ENCODE measurements around the gene RABGAP1L. TPM values are rescaled to one million over a fixed set of nuclear protein-coding genes. Genes with fewer than 3 reads are reported as not detected.
"Not testable (repeated sequence)": the region's sequence is repeated elsewhere in the genome, so short reads cannot be mapped to it uniquely, and the experiment has no call there.

RABGAP1L gene
- total RNA-seq, 1 donor from 2014 or later, result 48.8 TPM

- intact Hi-C loops (cut with micrococcal nuclease), result not testable (repeated sequence)
Measured at GRCh38 chr1:174543421-174543820, 384.1 kb downstream of the RABGAP1L start.

- intact Hi-C loops (cut with micrococcal nuclease), result no loop called here
Measured at GRCh38 chr1:174550296-174550695, 391.0 kb downstream of the RABGAP1L start.

DNA sequence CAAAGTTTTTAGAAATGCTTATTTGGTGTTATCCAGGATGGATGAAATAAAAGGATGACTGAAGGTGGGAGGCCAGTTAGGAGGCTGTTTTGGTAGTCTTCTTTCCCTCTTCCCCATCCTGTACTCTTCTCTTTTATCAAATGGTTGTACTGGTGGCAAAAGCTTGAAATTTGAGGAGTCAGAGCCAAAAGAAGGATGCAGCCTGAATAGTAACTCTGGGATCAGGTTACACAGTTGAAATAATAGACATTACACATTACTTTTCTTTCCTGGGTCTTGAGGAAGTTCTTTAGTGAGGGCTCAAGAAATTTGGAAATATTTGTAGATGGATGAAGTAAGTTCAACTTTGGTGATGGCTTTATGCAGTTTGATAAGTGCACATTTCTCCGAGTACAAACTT, 397.1 kb downstream of the RABGAP1L start:
- intact Hi-C loops (cut with micrococcal nuclease), result no loop called here

GRCh38 chr1:174568551-174568950, 409.2 kb downstream of the RABGAP1L start:
- intact Hi-C loops (cut with micrococcal nuclease), result no loop called here

DNA sequence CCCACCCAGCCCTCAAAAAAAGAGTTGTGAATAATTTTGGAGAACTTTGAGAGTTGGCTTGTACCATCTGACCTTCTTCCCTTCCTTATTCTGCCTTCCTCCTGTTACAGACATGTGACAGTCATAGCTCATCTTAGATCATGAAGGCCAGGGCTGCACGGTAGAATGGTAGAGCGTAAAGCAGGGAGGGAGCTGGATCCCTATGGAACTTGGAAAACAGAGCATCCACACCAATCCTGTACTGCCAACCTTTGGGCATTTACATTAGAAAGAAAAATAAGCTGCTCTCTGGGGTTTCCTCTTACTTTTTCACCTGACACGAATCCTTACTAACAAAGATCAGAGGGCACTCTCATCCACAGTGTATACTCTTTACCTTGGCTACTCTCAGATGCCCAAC, 409.9 kb downstream of the RABGAP1L start:
- intact Hi-C loops (cut with micrococcal nuclease), result no loop called here

- intact Hi-C loops (cut with micrococcal nuclease), result no loop called here
Measured at GRCh38 chr1:174572771-174573170, 413.5 kb downstream of the RABGAP1L start.

- intact Hi-C loops (cut with micrococcal nuclease), result not testable (repeated sequence)
Measured at GRCh38 chr1:174576120-174576519, 416.8 kb downstream of the RABGAP1L start.

- intact Hi-C loops (cut with micrococcal nuclease), result no loop called here
Measured at GRCh38 chr1:174577681-174578080, 418.4 kb downstream of the RABGAP1L start.

DNA sequence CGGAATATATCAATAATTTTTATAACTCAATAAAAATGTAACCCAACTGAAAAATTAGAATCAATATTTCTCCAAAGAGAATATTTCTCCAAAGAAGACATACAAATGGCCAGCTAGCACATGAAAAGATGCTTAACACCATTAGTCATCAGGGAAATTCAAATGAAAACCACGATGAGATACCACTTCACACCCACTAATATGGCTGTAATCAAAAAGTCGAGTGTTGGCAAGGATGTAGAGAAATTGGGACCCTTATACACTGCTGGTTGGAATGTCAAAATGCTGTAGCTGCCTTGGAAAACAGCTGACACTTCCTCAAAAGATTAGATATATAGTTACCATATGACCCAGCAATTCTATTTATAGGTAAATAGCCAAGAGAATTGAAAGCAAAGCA, 421.5 kb downstream of the RABGAP1L start:
- intact Hi-C loops (cut with micrococcal nuclease), result no loop called here

DNA sequence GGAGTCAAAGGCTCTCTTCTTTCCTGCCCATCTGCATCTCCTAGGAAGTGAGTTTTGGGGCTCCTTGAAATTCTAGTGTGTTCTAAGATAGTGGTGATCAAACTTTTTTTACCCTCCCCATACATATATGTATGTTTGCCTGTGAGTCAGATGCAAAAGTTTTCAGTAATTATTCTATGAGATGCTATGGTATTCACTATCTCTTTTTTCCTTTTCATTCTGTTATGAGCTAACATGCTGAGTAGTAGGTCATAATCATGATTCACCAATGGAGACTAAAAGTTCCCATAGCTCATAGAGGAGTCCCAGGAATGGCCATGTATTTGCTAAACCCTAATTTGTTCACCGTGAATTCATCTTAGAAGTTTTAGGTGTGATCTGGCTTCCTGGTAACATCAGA, 424.0 kb downstream of the RABGAP1L start:
- intact Hi-C loops (cut with micrococcal nuclease), result no loop called here

GRCh38 chr1:174584071-174584470, 424.8 kb downstream of the RABGAP1L start:
- intact Hi-C loops (cut with micrococcal nuclease), result no loop called here

DNA sequence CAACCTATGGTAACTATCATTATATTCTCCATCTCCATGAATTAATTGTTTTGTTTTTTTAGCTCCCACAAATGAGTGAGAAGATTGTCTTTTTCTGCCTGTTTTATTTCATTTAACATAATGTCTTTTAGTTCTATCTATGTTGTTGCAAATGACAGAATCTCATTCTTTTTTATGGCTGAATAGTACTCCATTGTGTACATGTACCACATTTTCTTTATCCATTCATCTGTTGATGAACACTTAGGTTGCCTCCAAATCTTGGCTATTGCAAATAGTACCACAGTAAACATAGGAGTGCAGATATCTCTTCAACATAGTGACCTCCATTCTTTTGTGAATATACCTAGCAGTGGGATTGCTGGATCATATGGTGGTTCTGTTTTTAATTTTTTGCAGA, 429.3 kb downstream of the RABGAP1L start:
- intact Hi-C loops (cut with micrococcal nuclease), result not testable (repeated sequence)

DNA sequence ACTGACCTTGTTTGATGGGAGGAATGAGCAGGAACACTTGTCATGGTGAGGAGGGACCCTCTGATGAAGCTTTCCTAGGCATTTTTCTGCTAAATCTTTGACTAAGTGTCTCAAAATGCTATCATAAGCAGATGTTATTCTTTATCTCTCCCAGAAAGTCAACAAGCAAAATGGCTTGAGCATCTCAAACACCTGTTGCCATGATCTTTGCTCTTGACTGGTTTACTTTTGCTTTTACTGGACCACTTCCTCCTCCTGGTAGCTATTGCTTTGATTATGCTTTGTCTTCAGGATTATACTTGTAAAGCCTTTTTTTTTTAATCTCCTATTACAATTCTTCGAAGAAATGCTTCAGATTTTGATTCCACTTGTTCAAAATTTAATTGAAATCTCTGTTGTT, 445.9 kb downstream of the RABGAP1L start:
- intact Hi-C loops (cut with micrococcal nuclease), result no loop called here

DNA sequence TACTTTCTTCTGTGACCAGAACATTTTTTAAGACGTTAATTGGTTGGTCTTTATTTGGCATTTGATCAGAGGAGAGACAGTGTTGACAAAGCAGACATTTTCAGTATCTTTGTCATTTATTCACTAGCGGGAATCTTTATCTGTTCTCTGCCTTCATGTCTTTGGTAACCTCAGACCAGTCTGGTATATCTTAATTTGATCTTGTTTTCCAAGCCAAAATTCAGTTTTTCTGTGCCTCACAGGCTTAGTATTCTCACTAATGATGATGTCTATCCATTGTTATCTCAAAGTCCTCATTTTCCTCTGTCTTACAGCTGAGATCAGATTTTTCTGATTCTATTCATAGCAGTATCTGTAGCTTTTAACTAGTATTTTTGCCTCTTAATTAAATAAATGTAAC, 447.2 kb downstream of the RABGAP1L start:
- intact Hi-C loops (cut with micrococcal nuclease), result no loop called here

- intact Hi-C loops (cut with micrococcal nuclease), result not testable (repeated sequence)
Measured at GRCh38 chr1:174617905-174618304, 458.6 kb downstream of the RABGAP1L start.

DNA sequence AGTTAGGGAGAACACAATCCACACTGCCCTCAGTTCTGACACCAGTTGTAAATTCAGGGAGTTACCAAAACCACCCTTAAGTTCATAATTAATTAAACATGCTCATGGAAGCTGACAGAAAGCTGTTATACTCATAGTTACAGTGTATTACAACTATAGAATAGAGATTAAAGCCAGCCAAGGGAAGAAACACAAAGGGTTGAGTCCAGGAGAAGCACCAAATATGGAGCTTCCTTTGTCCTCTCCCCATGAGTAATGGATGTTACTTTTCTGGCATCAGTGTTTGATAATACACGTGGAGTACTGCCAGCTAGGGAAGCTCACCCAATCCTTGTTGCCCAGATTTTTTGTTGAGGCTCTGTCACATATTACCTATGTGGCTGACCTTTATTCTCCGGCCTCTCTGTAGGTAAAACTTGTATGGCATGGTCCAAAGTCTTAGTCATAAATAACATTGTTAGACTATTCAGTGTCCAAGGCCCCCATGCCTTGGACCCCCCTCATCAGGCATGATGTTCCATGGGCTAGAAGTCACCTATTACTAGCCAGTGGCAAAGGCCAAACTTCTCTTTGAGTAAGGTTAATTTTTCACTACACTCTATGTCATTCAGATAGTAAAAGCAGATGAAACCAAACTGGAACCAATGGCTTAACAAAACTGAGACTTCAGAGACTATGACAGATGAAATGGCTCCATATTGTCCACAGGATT, 464.2 kb downstream of the RABGAP1L start:
- intact Hi-C loops (cut with micrococcal nuclease), result no loop called here

DNA sequence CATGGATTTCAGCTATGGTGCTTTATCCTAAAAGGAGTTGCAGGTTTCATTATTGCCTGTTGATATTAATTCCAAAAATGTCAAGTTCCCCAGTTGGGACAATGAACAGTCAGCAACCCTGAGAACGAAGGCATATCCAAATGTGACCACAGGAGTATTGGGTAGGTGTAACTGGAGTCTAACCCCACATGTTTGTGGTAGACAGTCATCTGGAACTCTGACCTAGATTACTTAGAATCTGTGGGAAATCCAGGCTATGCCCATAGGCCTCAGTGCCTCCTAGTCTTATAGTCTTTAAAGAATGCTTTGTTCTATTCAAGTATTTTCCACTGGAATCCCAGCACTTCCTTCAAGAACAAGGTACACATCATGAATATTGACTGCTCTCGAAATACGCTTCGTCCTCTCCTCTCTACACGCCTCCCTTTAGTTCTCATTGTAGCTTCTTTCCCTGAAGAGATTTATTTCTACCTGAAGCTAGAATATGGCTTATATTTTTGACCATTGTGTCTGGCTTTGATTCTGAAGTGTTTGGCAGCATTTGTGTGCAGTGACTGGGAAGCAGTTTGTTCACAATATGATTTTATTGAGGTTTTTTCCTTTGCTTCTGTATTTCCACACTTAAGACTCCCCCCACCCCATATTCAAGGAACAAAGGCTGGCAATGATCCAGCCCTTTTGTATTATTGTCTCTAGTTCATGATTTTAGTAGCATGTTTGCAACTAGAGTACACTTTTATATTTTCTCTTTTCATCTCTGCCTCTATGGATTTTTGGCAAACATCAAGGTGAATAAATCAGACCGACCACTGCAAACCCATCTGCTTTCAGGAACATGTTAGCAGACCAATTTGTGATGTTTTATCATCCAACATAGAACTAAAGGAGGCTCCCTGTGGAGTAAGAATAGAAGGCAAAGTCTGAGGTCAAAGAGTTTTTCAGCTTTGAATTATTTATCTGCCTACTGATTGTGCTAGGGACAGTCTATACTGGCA, 467.0 kb downstream of the RABGAP1L start:
- intact Hi-C loops (cut with micrococcal nuclease), result no loop called here

DNA sequence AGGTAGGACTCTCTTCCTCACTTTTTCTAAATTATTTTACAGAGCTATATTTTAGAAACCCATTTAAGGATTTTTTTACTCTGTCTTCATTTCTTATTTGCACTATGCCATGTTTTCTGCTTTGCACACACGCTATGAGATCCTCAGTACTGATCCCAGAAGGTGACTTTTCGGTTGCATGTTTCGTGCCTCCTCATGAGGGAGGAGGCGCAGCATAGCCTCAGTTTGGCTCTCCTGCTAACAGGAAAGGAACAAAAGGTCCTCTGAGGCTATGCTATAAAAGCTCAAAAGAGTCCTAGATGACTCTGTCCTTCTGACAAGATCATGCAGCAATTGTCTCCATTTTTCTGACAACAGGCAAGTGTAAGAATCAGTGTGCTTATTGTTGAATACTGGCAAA, 478.2 kb downstream of the RABGAP1L start:
- intact Hi-C loops (cut with micrococcal nuclease), result no loop called here

DNA sequence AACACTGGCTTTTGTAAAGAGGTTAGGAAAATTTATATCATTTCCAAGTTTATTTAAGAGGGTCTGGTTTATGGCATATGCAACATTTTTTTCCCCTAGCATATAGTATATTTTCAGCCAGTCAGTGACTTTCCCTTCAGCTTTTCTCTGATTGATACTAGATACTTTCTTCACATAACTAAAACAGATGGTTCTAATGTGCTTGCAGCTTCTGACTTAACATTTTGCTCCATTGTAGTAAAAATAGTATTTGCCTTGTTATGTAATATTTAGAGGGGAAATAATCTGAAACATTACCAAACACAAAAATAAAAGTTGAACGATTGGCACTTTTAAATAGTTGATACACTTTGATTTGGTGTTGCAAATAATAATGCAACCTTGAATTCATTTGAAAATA, 480.1 kb downstream of the RABGAP1L start:
- intact Hi-C loops (cut with micrococcal nuclease), result no loop called here

DNA sequence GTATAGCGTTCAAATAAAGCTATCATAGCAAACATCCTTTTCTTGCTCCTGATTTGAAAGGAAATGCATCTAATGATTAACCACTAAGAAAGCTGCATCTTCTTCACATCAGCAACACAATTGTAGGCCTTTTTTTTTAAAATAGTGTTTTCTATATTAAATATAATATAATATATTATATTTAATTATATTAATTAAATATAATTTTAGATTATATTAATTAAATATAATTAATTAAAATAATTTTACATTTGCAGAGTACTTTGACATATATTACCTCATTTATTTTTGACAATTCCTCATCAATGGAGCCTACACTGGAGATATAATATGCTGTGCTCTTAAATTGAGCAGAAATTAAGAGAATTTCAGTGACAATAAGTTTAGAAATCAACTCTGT, 481.5 kb downstream of the RABGAP1L start:
- intact Hi-C loops (cut with micrococcal nuclease), result no loop called here

- intact Hi-C loops (cut with micrococcal nuclease), result no loop called here
Measured at GRCh38 chr1:174642393-174642792, 483.1 kb downstream of the RABGAP1L start.

DNA sequence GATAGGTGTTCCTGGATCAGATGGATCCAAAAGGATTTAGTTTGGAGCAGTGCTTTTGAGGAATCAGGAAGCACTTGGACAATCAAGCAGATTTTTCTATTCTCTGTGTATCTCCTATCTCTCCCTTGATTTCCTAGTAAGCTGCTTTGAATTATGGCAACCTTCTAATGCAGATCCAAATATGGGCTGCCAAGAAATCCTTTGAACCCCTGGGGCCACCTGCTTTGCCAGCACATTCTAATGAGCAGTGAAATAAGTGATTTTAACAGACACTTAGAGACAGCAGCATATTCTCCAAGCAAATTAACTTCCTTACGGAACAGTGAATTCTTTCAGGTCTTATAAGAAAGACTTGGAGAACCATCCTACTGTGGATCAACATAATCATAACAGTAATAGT, 483.9 kb downstream of the RABGAP1L start:
- intact Hi-C loops (cut with micrococcal nuclease), result no loop called here

Data from T-helper 2 cell treated with Interferon-gamma antibody and Interleukin-4, amounts not matched to agents 100 ng/mL and 5 ng/mL, for 36 hours (primary cell).